Prostate gland (tissue), 2 donors: Measurements from ENCODE around the gene XPA. TPM values are rescaled to one million over a fixed set of nuclear protein-coding genes. Genes with fewer than 3 reads are reported as not detected.

Source experiments
- DNase-seq: peaks from one replicate; pipeline ENCODE4 v3.0.0-alpha.2; 2019; ENCODE audit warnings: low spot score
- H3K27ac ChIP-seq, 2 donors: fragments of 200-600 bp; sonication (generic); 2 replicates each; pipeline ENCODE4 v1.5.1; 2017 to 2019
- H3K27me3 ChIP-seq: fragments of 200-600 bp; sonication (generic); replicated peaks from 2 replicates; pipeline ENCODE4 v1.5.1; 2019; ENCODE audit not compliant: insufficient read depth
- H3K36me3 ChIP-seq, 2 donors: fragments of 200-600 bp; sonication (generic); 1 replicate in 1 of 2; 2 replicates in 1 of 2; pipeline versions ENCODE4 v1.5.1 to v1.8.1; 2017 to 2019
- H3K4me1 ChIP-seq: fragments of 200-600 bp; sonication (generic); replicated peaks from 2 replicates; pipeline ENCODE4 v1.5.1; 2019
- H3K4me3 ChIP-seq, 2 donors: fragments of 200-600 bp; sonication (generic); 2 replicates each; pipeline ENCODE4 v1.5.1; 2017 to 2019
- H3K9me3 ChIP-seq: fragments of 200-600 bp; sonication (generic); 2 replicates; pipeline ENCODE4 v1.5.1; 2017
- POLR2A ChIP-seq: fragments of 450-650 bp; IDR thresholded peaks from one replicate; pipeline ENCODE4 v1.6.1; 2016; ENCODE audit warnings: antibody characterized with exemption, mild to moderate bottlenecking
- POLR2AphosphoS5 ChIP-seq: sonication (generic); formaldehyde crosslinking; IDR thresholded peaks from one replicate; pipeline ENCODE4 v1.6.1; 2017; ENCODE audit warnings: antibody characterized with exemption
- WGBS: methylation state at CpG from one replicate; pipeline ENCODE4 v1.1.5; 2018; 5-methylcytosine and 5-hydroxymethylcytosine counted together
- intact Hi-C: fragments of 100-400 bp; cut with DNase I; formaldehyde crosslinking; loops from one replicate; pipeline ENCODE4 v1.14.2; 2022
- total RNA-seq, 2 donors: library from RNA; depleted of rRNA; stranded (reverse); fragments of >200 nt; gene quantifications; one replicate each; pipeline ENCODE4 v1.1.0, GENCODE V29; 2016
- TF ChIP-seq, protein P1 (sequence below), 4 experiments: fragments of 200-600 bp in 2 of 4; fragments of 450-650 bp in 2 of 4; sonication (generic) in 2 of 4; IDR thresholded peaks; 1 replicate in 3 of 4; 2 replicates in 1 of 4; pipeline ENCODE4 v1.5.1; 2016 to 2019; ENCODE audit warnings: antibody characterized with exemption in 4 of 4, mild to moderate bottlenecking in 2 of 4, moderate library complexity in 2 of 4

XPA gene
- total RNA-seq, 2 donors from 2014 or later = 11.9 to 13.3 TPM

DNA sequence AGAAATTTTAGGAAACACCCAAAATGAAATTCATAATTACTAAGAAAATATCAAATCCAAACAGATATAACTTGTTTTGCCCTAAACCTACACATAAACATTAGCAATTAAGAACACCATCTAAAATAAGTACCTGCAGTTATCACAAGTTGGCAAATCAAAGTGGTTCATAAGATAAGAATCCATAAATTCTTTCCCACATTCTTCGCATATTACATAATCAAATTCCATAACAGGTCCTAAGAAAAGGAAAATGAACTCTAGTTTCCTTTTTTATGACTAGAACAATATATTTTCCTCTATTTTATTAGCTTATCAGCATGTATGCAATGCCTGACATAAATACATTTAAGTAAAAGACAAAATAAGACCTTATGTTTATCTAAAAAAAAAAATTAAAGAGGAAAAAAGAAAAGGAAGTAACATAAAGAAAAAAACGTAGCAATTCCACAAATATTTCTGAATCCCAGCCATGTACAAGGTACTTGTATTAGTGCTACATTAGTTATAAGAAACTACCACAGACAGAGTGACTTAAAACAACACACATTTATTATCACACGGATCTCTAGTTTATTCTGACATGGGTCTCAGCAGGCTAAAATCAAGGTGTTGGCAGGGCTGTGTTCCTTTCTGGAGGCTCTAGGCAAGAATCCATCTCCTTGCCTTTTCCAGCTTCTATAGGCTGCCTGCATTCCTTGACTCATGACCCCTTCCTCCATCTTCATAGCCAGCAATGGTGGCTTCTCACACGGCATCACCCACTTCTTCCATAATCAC is 7.5 kb downstream of the XPA start:
- intact Hi-C loops = no loop called here
- no peak for TF ChIP-seq POLR2A
- TF ChIP-seq POLR2AphosphoS5 = no peak
- TF ChIP-seq, protein P1, sequence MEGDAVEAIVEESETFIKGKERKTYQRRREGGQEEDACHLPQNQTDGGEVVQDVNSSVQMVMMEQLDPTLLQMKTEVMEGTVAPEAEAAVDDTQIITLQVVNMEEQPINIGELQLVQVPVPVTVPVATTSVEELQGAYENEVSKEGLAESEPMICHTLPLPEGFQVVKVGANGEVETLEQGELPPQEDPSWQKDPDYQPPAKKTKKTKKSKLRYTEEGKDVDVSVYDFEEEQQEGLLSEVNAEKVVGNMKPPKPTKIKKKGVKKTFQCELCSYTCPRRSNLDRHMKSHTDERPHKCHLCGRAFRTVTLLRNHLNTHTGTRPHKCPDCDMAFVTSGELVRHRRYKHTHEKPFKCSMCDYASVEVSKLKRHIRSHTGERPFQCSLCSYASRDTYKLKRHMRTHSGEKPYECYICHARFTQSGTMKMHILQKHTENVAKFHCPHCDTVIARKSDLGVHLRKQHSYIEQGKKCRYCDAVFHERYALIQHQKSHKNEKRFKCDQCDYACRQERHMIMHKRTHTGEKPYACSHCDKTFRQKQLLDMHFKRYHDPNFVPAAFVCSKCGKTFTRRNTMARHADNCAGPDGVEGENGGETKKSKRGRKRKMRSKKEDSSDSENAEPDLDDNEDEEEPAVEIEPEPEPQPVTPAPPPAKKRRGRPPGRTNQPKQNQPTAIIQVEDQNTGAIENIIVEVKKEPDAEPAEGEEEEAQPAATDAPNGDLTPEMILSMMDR (IDR thresholded peaks at IDR 0.05) = no peak
- H3K4me3 ChIP-seq = no peak overlapping the region
- WGBS = 63% methylated on average over 4 of the region's 4 CpGs
- no peaks in the 10 kb centered on the region for H3K4me1 ChIP-seq
- no peaks in the 10 kb centered on the region for H3K27me3 ChIP-seq
- H3K27ac ChIP-seq = no peak overlapping the region
- H3K36me3 ChIP-seq = peaks cover 3 to 9% of the 10 kb centered on the region in 2 donors
- H3K9me3 ChIP-seq = no peaks in the 10 kb centered on the region
- no peak for DNase-seq

DNA sequence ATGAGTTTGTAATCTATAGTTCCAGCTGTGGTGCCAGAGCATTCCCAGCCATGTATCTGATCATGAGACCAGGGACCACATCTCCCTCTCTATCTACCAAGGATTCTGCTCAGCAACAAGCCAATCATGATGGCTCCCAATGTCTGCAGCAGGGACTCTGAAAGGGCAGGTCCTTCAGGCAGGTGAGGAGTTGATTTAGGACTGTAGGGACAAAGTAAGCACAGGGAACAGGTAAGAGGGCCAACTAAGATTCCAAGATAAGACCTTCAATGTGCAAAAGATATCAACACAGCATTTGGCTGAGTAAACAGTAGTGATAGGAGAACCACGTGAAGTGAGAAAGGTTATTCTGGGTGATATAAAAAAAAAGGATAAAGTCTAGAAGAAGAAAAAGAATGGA is 8.5 kb downstream of the XPA start:
- peaks cover 7 to 11% of the 10 kb centered on the region in 2 donors for H3K36me3 ChIP-seq
- TF ChIP-seq POLR2AphosphoS5 = no peak
- TF ChIP-seq POLR2A = no peak
- TF ChIP-seq, protein P1 (IDR thresholded peaks at IDR 0.05) = no peak
- intact Hi-C loops = no loop called here

DNA sequence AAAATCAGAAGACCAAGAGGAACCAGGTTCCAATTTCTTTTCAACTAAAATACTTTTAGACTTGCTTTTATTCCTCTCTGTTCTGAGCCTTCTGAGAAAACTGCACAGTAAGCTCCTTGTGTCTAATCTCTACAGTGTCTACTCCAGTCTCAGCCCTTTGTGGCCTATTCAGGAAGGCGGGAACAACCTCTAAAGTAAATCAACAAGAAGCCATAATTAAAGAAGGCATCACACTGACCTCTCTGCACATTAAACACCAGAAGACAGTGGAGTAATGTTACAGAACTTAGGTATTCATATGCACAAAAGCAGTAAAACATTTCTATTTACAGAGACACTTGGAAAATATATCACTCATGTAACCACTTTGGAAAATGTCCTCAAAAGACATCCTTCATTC is 14.9 kb downstream of the XPA start:
- WGBS = 88% methylated on average over 1 of the region's 1 CpG
- H3K27ac ChIP-seq = no peak overlapping the region
- no peaks in the 10 kb centered on the region for H3K4me1 ChIP-seq
- intact Hi-C loops = no loop called here
- H3K9me3 ChIP-seq = no peaks in the 10 kb centered on the region
- H3K27me3 ChIP-seq = no peaks in the 10 kb centered on the region
- peaks cover 3 to 6% of the 10 kb centered on the region in 2 donors for H3K36me3 ChIP-seq
- TF ChIP-seq, protein P1 (IDR thresholded peaks at IDR 0.05) = no peak
- TF ChIP-seq POLR2AphosphoS5 = no peak
- TF ChIP-seq POLR2A = no peak
- H3K4me3 ChIP-seq = no peak overlapping the region
- DNase-seq = no peak

More for the DNA sequence above, 8.5 kb downstream of the XPA start:
- Histone ChIP-seq H3K27me3 (no peaks in the 10 kb centered on the region), H3K4me3 (no peak overlapping the region), H3K4me1 (no peaks in the 10 kb centered on the region), H3K9me3 (no peaks in the 10 kb centered on the region), H3K27ac (no peak overlapping the region)
- no peak for DNase-seq
- WGBS = 56% methylated on average over 1 of the region's 1 CpG

GRCh38 chr9:97675655-97676054 is 21.5 kb downstream of the XPA start:
- Histone ChIP-seq H3K36me3 (no peaks in the 10 kb centered on the region), H3K4me1 (no peaks in the 10 kb centered on the region), H3K9me3 (no peaks in the 10 kb centered on the region), H3K27ac (no peak overlapping the region), H3K27me3 (no peaks in the 10 kb centered on the region), H3K4me3 (no peak overlapping the region)
- TF ChIP-seq POLR2A = no peak
- TF ChIP-seq, protein P1 (IDR thresholded peaks at IDR 0.05) = no peak
- no peak for TF ChIP-seq POLR2AphosphoS5
- intact Hi-C loops = no loop called here
- no peak for DNase-seq
- 65% methylated on average over 3 of the region's 3 CpGs for WGBS

- no peaks in the 10 kb centered on the region for H3K36me3 ChIP-seq
- no peak overlapping the region for H3K27ac ChIP-seq
- no peak for TF ChIP-seq POLR2A
- TF ChIP-seq POLR2AphosphoS5 = no peak
- TF ChIP-seq, protein P1 (IDR thresholded peaks at IDR 0.05) = no peak
- intact Hi-C loops = no loop called here
- no peaks in the 10 kb centered on the region for H3K27me3 ChIP-seq
- no peak for DNase-seq
- H3K4me3 ChIP-seq = no peak overlapping the region
- H3K9me3 ChIP-seq = no peaks in the 10 kb centered on the region
- H3K4me1 ChIP-seq = no peaks in the 10 kb centered on the region
- 88% methylated on average over 3 of the region's 3 CpGs for WGBS
Measured at GRCh38 chr9:97673922-97674321, 23.2 kb downstream of the XPA start.
